ENCODE data around the gene PEX11A. TPM values are rescaled to one million over a fixed set of nuclear protein-coding genes. Genes with fewer than 3 reads are reported as not detected.

Gene PEX11A
- total RNA-seq, 1 experiment from 2014 or later, result 4.1 TPM

- in situ Hi-C loops (cut with HindIII; ENCODE audit: low sequenced_read_pairs), result no loop called here
- DNase-seq (ENCODE audit: low spot score), result no peak
Measured at GRCh38 chr15:89679212-89679611, 11.3 kb downstream of the PEX11A start, which contains the start of gene PLIN1. PLIN1 (minus strand) TSS chr15:89679367; CDS start chr15:89677489, 1,878 bp downstream.

- no peak for DNase-seq (ENCODE audit: low spot score)
- in situ Hi-C loops (cut with HindIII; ENCODE audit: low sequenced_read_pairs), result no loop called here
Measured at GRCh38 chr15:89677381-89677780, 13.2 kb downstream of the PEX11A start.

GRCh38 chr15:89675606-89676005 is 14.9 kb downstream of the PEX11A start:
- in situ Hi-C loops (cut with HindIII; ENCODE audit: low sequenced_read_pairs), result no loop called here

GRCh38 chr15:89674526-89674925 is 16.0 kb downstream of the PEX11A start:
- in situ Hi-C loops (cut with HindIII; ENCODE audit: low sequenced_read_pairs), result no loop called here
- no peak for DNase-seq (ENCODE audit: low spot score)

More at GRCh38 chr15:89675606-89676005, 14.9 kb downstream of the PEX11A start:
- no peak for DNase-seq (ENCODE audit: low spot score)

GRCh38 chr15:89673165-89673512 is 17.4 kb downstream of the PEX11A start:
- in situ Hi-C loops (cut with HindIII; ENCODE audit: low sequenced_read_pairs), result no loop called here
- no peak for DNase-seq (ENCODE audit: low spot score)

- in situ Hi-C loops (cut with HindIII; ENCODE audit: low sequenced_read_pairs), result no loop called here
- DNase-seq (ENCODE audit: low spot score), result no peak
Measured at GRCh38 chr15:89672221-89673164, 18.1 kb downstream of the PEX11A start.

GRCh38 chr15:89671687-89672086 is 18.9 kb downstream of the PEX11A start:
- no peak for DNase-seq (ENCODE audit: low spot score)
- in situ Hi-C loops (cut with HindIII; ENCODE audit: low sequenced_read_pairs), result no loop called here

GRCh38 chr15:89670971-89671560 is 19.5 kb downstream of the PEX11A start:
- no peak for DNase-seq (ENCODE audit: low spot score)
- in situ Hi-C loops (cut with HindIII; ENCODE audit: low sequenced_read_pairs), result no loop called here

GRCh38 chr15:89669941-89670340 is 20.6 kb downstream of the PEX11A start:
- DNase-seq (ENCODE audit: low spot score), result no peak
- in situ Hi-C loops (cut with HindIII; ENCODE audit: low sequenced_read_pairs), result no loop called here

- in situ Hi-C loops (cut with HindIII; ENCODE audit: low sequenced_read_pairs), result no loop called here
- no peak for DNase-seq (ENCODE audit: low spot score)
Measured at GRCh38 chr15:89669309-89669865, 21.2 kb downstream of the PEX11A start.

GRCh38 chr15:89668171-89668570 is 22.4 kb downstream of the PEX11A start:
- no peak for DNase-seq (ENCODE audit: low spot score)
- in situ Hi-C loops (cut with HindIII; ENCODE audit: low sequenced_read_pairs), result no loop called here

GRCh38 chr15:89667706-89667960 is 22.9 kb downstream of the PEX11A start:
- no peak for DNase-seq (ENCODE audit: low spot score)
- in situ Hi-C loops (cut with HindIII; ENCODE audit: low sequenced_read_pairs), result no loop called here

- in situ Hi-C loops (cut with HindIII; ENCODE audit: low sequenced_read_pairs), result no loop called here
- no peak for DNase-seq (ENCODE audit: low spot score)
Measured at GRCh38 chr15:89666858-89667705, 23.5 kb downstream of the PEX11A start.

- in situ Hi-C loops (cut with HindIII; ENCODE audit: low sequenced_read_pairs), result no loop called here
- no peak for DNase-seq (ENCODE audit: low spot score)
Measured at GRCh38 chr15:89666184-89666857, 24.2 kb downstream of the PEX11A start.

- in situ Hi-C loops (cut with HindIII; ENCODE audit: low sequenced_read_pairs), result no loop called here
- DNase-seq (ENCODE audit: low spot score), result no peak
Measured at GRCh38 chr15:89665449-89666181, 24.9 kb downstream of the PEX11A start.

GRCh38 chr15:89664441-89665350 is 25.9 kb downstream of the PEX11A start:
- in situ Hi-C loops (cut with HindIII; ENCODE audit: low sequenced_read_pairs), result no loop called here

GRCh38 chr15:89662893-89663626 is 27.5 kb downstream of the PEX11A start:
- no peak for DNase-seq (ENCODE audit: low spot score)
- in situ Hi-C loops (cut with HindIII; ENCODE audit: low sequenced_read_pairs), result no loop called here

More at GRCh38 chr15:89664441-89665350, 25.9 kb downstream of the PEX11A start:
- no peak for DNase-seq (ENCODE audit: low spot score)

Data from G401 (cell line).